Colonic mucosa (tissue), 4 donors: ENCODE data around the gene KIF26A. TPM values are rescaled to one million over a fixed set of nuclear protein-coding genes. Genes with fewer than 3 reads are reported as not detected.

Source experiments
- DNase-seq: peaks from one replicate; pipeline ENCODE4 v3.0.0-alpha.2; 2020
- H3K27ac ChIP-seq: fragments of 200-600 bp; one replicate; pipeline ENCODE4 v1.8.0; 2021
- H3K27me3 ChIP-seq: fragments of 200-600 bp; one replicate; pipeline ENCODE4 v1.8.0; 2021
- H3K36me3 ChIP-seq: fragments of 200-600 bp; one replicate; pipeline ENCODE4 v1.8.0; 2021
- H3K4me1 ChIP-seq: fragments of 200-600 bp; one replicate; pipeline ENCODE4 v1.8.0; 2021; ENCODE audit warnings: mild to moderate bottlenecking
- H3K4me3 ChIP-seq: fragments of 200-600 bp; one replicate; pipeline ENCODE4 v1.8.0; 2021
- H3K9ac ChIP-seq, 2 donors: one replicate each; pipeline ENCODE4 v1.7.0; 2013; ENCODE audit warnings: control low read depth in 2 of 2, low read depth in 2 of 2, low read length in 2 of 2
- H3K9me3 ChIP-seq: fragments of 200-600 bp; one replicate; pipeline ENCODE4 v1.8.0; 2021
- intact Hi-C: fragments of 100-400 bp; cut with DNase I; formaldehyde crosslinking; loops from one replicate; pipeline ENCODE4 v1.14.1; 2022
- total RNA-seq, 2 donors: library from RNA; stranded (reverse); fragmentation: NEBNext Ultra II Directional in 1 of 2; extraction: Animal tissue kit (Norgen Biotek cat#: 25700) in 1 of 2; gene quantifications; one replicate each; pipeline ENCODE4 v1.2.1, GENCODE V29; 2021
- TF ChIP-seq, protein P1 (sequence below): fragments of 200-600 bp; IDR thresholded peaks from one replicate; pipeline ENCODE4 v1.8.0; 2022; ENCODE audit warnings: antibody characterized with exemption, mild to moderate bottlenecking
- donor health status: healthy.
- donor health status: DM: no; HTN: no; CAD: no.
- donor health status: DM: no; HTN: no; CAD: no.

Gene KIF26A
- total RNA-seq, 2 donors from 2014 or later = 6.6 to 20.0 TPM

DNA sequence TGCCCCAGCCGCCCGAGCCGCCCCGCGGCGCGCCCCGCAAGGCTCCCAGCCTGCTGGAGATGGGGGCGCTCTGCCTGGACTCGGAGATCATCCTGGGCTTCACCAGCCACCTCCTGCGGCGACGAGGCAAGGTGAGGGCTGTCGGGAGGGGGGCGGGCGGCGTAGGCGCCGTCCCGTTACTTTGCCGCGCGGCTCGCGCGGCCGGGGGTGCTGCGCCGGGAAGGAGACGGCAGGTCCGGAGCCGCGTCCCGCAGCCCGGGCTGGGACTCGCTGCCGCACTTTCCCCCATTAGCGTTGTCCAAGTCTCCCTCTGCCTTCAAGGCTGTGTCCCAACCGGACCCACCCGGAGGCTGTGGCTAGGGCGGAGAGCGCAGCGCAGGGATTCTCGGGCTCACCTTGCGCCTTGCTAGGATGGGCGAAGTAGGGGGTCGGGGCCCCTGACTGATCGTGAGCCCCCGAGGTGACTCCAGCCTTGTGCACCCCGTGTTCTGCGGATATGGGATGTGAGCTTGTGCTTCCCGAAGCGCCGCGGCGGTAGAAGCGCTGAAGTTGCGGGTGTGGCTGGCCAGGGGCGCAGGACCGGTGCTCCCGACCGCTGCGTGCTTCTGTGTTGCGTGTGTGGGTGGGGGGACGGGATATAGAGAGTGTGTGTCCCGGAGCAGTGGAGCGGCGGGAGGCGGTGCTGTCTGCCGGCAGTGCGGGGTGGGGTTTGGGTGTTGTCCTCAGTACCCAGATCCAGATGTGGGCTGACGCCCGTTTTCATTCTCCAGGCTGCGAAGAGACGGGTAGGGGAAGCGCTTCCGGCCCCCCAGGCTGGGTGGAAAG, 1.7 kb upstream of the KIF26A start:
- peaks cover 37% of the 10 kb centered on the region for H3K27me3 ChIP-seq

DNA sequence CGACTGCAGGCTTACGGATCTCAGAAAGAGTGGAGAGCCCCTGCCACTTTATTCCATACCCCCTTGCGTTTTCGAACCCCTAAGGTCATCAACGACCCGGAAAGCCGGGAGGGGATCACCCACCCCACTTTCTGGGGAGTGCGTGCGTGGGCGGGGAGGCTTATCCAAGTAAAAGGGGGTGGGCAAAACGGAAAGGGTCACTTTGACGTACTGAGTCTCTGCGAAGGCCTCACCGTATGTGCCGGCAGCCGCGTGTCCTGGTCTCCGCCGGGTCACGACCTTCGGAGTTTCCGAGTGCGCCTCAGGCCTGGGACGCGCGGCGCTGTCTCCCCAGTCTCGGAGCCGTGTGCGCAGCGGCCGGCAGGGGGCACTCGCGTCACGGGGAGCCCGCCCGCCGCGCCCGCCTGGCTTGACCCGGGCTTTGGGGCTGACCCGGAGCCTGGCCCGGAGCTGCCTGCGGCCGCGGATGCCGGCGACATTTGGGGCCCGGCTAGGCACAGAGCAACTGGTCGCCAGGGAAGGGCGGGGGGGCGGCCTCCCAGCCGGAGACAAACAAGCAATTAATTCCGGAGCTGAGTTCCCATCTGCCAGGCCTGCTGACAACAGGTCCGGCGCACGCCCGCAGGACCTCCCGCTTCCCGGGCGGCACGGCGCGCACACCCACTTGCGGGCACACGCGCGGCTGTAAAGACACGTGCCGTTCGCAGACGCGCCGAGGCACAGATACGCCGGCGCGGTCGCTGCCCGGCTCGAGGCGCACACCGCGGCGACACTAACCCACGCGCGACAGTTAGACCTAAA, 890 bp upstream of the KIF26A start:
- Histone ChIP-seq H3K9ac (peak overlapping the region in 1 of 2 donors; percentile 50), H3K4me3 (peak overlapping the region; percentile 37), H3K9me3 (no peaks in the 10 kb centered on the region), H3K27me3 (peaks cover 37% of the 10 kb centered on the region), H3K4me1 (peaks cover 6% of the 10 kb centered on the region), H3K36me3 (no peaks in the 10 kb centered on the region), H3K27ac (no peak overlapping the region)
- peak; percentile 74 for DNase-seq
- intact Hi-C loops = loop anchor here (2.0 to 10.0 kb wide), 4 partner anchors 155 to 500 kb away; no protein-coding TSS in a partner anchor
- TF ChIP-seq, protein P1, sequence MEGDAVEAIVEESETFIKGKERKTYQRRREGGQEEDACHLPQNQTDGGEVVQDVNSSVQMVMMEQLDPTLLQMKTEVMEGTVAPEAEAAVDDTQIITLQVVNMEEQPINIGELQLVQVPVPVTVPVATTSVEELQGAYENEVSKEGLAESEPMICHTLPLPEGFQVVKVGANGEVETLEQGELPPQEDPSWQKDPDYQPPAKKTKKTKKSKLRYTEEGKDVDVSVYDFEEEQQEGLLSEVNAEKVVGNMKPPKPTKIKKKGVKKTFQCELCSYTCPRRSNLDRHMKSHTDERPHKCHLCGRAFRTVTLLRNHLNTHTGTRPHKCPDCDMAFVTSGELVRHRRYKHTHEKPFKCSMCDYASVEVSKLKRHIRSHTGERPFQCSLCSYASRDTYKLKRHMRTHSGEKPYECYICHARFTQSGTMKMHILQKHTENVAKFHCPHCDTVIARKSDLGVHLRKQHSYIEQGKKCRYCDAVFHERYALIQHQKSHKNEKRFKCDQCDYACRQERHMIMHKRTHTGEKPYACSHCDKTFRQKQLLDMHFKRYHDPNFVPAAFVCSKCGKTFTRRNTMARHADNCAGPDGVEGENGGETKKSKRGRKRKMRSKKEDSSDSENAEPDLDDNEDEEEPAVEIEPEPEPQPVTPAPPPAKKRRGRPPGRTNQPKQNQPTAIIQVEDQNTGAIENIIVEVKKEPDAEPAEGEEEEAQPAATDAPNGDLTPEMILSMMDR = peak; percentile 88

More for the DNA sequence above, 1.7 kb upstream of the KIF26A start:
- intact Hi-C loops = loop anchor here (2.0 to 10.0 kb wide), 4 partner anchors 156 to 501 kb away; no protein-coding TSS in a partner anchor
- TF ChIP-seq, protein P1 = no peak
- Histone ChIP-seq H3K9ac (no peak overlapping the region), H3K4me3 (no peak overlapping the region), H3K9me3 (no peaks in the 10 kb centered on the region), H3K27ac (no peak overlapping the region), H3K4me1 (peaks cover 6% of the 10 kb centered on the region), H3K36me3 (no peaks in the 10 kb centered on the region)
- DNase-seq = no peak

DNA sequence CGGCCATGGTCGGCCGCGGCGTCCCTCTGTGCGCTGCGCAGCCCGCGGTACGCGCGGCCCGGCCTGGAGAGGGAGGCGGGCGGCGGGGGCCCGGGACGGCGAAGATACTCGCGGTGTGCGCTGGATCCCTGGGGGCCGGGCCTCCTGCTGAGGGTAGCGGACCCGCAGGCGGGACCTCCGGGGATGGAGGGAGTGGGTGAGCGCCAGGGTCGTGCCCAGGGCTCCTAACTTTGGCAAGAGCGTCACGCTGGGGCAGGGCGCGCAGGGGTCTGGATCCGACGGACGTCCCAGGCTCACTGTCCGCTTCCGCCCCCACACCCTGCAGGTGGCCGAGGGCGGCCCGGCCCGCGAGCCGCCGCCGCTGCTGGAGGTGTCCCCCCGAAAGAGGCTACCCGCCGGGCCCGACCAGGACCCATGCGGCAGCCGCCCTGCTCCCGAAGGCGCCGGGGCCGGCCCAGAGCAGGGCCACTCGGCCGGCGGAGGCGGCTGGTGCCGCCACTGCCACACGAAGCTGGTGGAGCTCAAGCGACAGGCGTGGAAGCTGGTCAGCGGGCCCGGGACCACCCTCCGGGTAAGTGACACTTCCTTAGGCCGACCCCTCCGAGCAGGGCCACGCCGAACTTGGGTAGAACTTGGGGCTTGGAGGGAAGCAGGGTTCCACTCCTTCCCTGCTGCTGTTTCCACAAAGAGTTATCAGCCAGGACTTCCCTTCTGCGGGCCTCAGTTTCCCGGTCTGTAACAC, 502 bp downstream of the KIF26A start:
- Histone ChIP-seq H3K36me3 (no peaks in the 10 kb centered on the region), H3K4me3 (peak overlapping the region; percentile 37), H3K9me3 (no peaks in the 10 kb centered on the region), H3K27me3 (peaks cover 31% of the 10 kb centered on the region), H3K4me1 (peaks cover 6% of the 10 kb centered on the region), H3K27ac (no peak overlapping the region), H3K9ac (no peak overlapping the region)
- TF ChIP-seq, protein P1 = no peak
- no peak for DNase-seq
- intact Hi-C loops = loop anchor here (5.0 to 10.0 kb wide), 3 partner anchors 153 to 498 kb away; no protein-coding TSS in a partner anchor

DNA sequence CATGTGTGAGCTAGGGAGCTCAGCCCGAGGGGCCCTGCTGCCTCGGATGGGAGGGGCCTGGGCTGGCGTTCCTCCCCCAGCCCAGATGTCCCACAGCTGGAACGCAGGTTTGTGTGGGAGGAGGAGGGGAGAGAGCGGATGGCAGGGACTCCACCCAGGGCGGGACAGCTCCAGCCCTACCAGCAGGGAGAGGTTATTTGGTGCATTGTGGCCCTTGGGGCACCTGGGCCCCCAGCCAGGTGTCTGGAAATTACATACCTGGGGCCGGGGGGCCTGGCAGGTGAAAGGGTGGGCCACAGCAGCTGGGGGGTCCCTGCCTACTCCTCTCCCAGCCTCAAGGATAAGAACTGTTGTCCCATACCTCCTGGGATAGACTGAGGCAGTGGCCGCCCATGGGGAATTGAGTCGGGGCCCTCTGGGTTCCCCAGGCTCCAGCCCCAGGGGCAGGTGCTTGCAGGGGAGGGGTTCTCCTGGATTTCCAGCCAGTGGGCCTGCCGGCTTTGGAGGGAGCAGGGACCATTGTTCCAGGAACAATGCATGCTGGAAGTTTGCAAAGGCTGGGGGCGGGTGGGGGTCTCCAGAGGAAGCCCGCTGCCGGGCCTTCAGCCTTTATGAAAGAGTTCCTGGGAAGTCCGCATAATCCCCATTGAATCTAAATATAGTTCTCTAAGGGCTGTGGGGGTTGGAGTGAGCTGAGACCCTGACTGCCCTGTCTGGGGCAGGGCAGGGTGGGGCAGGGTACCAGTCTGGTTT, 1.2 kb downstream of the KIF26A start:
- peak overlapping the region; percentile 37 for H3K4me3 ChIP-seq
- no peak overlapping the region for H3K27ac ChIP-seq
- H3K4me1 ChIP-seq = peaks cover 6% of the 10 kb centered on the region
- H3K27me3 ChIP-seq = peaks cover 25% of the 10 kb centered on the region
- no peak overlapping the region for H3K9ac ChIP-seq
- TF ChIP-seq, protein P1 = no peak
- peak; percentile 60 for DNase-seq
- intact Hi-C loops = loop anchor here (5.0 to 10.0 kb wide), 3 partner anchors 153 to 498 kb away; no protein-coding TSS in a partner anchor
- no peaks in the 10 kb centered on the region for H3K36me3 ChIP-seq
- H3K9me3 ChIP-seq = no peaks in the 10 kb centered on the region
